ENCODE data around the gene CABP1. TPM values are rescaled to one million over a fixed set of nuclear protein-coding genes. Genes with fewer than 3 reads are reported as not detected.
"Not testable (repeated sequence)": the region's sequence is repeated elsewhere in the genome, so short reads cannot be mapped to it uniquely, and the experiment has no call there.

The CABP1 gene
- total RNA-seq, 1 experiment from 2014 or later, result not detected

GRCh38 chr12:120617767-120618166 lies 22.7 kb upstream of the CABP1 start:
- not testable (repeated sequence) for H3K36me3 ChIP-seq; H3K27me3 ChIP-seq (replicated peaks); H3K9me3 ChIP-seq (replicated peaks); H3K4me3 ChIP-seq; H3K27ac ChIP-seq; H3K4me1 ChIP-seq (replicated peaks); DNase-seq (ENCODE audit: low read depth in 1 of 2, low spot score in 2 of 2)

- Histone ChIP-seq H3K27me3 (replicated peaks) (0 out of 2 replicates have a peak, but pooled peaks cover 3% of the 10 kb centered on the region), H3K4me3 (no peak overlapping the region), H3K36me3 (no peaks in the 10 kb centered on the region), H3K9me3 (replicated peaks) (no peaks in the 10 kb centered on the region), H3K27ac (no peak overlapping the region), H3K4me1 (replicated peaks) (no peaks in the 10 kb centered on the region)
- DNase-seq (ENCODE audit: low read depth in 1 of 2, low spot score in 2 of 2), result no peak
These were observed 21.3 kb upstream of the CABP1 start for GRCh38 chr12:120618954-120619615.

- no peaks in the 10 kb centered on the region for H3K36me3 ChIP-seq
- no peaks in the 10 kb centered on the region for H3K4me1 ChIP-seq (replicated peaks)
- H3K4me3 ChIP-seq, result no peak overlapping the region
- H3K9me3 ChIP-seq (replicated peaks), result no peaks in the 10 kb centered on the region
- H3K27me3 ChIP-seq (replicated peaks), result 0 out of 2 replicates have a peak, but pooled peaks cover 3% of the 10 kb centered on the region
- no peak overlapping the region for H3K27ac ChIP-seq
- DNase-seq (ENCODE audit: low read depth in 1 of 2, low spot score in 2 of 2), result no peak
These were observed 19.8 kb upstream of the CABP1 start for GRCh38 chr12:120620624-120621023.

- no peak for DNase-seq (ENCODE audit: low read depth in 1 of 2, low spot score in 2 of 2)
- Histone ChIP-seq H3K4me3 (no peak overlapping the region), H3K27me3 (replicated peaks) (no peaks in the 10 kb centered on the region; the same call in 1 of the 2 replicates), H3K36me3 (no peaks in the 10 kb centered on the region), H3K9me3 (replicated peaks) (no peaks in the 10 kb centered on the region), H3K27ac (no peak overlapping the region), H3K4me1 (replicated peaks) (no peaks in the 10 kb centered on the region)
These were observed 14.6 kb upstream of the CABP1 start for GRCh38 chr12:120625557-120626419.

- Histone ChIP-seq H3K4me3 (no peak overlapping the region), H3K27ac (no peak overlapping the region), H3K36me3 (no peaks in the 10 kb centered on the region), H3K4me1 (replicated peaks) (no peaks in the 10 kb centered on the region), H3K27me3 (replicated peaks) (no peaks in the 10 kb centered on the region; the same call in none of the 2 replicates), H3K9me3 (replicated peaks) (no peaks in the 10 kb centered on the region)
- no peak for DNase-seq (ENCODE audit: low read depth in 1 of 2, low spot score in 2 of 2)
These were observed 11.5 kb upstream of the CABP1 start for GRCh38 chr12:120628919-120629318.

DNA sequence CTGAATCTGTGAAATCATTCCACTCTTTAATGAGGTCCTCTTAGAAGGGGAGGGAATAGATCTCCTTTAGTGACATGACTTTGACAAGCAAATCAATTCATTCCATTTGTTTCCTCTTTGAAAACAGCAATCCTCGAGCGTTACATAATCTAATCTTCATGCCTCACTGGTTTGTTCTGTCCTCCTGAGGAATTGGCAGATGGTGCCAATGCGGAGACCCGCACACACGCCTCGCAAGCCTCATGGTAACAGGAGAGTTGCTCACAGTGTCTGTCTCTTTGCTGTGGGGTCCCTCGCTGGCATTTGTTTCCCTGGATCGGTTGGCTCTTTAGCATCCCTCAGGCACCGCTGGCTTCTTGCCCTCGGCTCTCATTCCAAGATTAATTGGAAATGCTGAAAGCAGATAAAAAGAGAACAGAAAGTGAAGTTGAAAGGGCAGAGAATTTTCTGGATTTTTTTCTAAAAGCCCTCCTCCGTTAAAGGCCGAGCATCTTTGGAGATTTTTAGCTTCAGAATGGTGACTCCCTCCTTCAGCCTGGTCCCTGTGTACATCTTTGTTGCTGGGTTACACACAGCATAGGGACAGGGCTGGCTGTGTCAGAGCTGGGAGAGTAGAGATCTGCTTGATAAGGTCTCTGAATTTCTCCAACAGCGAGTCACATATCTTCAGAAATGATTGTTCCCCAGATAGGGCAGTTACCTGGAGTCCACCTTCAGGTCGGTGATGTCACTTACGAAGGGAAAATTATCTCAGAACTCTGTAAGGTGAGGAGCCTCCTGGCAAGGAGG lies 10.1 kb upstream of the CABP1 start:
- Histone ChIP-seq H3K9me3 (replicated peaks) (no peaks in the 10 kb centered on the region), H3K4me3 (no peak overlapping the region), H3K4me1 (replicated peaks) (no peaks in the 10 kb centered on the region), H3K27ac (no peak overlapping the region), H3K36me3 (no peaks in the 10 kb centered on the region), H3K27me3 (replicated peaks) (no peaks in the 10 kb centered on the region; the same call in none of the 2 replicates)
- no peak for DNase-seq (ENCODE audit: low read depth in 1 of 2, low spot score in 2 of 2)

DNA sequence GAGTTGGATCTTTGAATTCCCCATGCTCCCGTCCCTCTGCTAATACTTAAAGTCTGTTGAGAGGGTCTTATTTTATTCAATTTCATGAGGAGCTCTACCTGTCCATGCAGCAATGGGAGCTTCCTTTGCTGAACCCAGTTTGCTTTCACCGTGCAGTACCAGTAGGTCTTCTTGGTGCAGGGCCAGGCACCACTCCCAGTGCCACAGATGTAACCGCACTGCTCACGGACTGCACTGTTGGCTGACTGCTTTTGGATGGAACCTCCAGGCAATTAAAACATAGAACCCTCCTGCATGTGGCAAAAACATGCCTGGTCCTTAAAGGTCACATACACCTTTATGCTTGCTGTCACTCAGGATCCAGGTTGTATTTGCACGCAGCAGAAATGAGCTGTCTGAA lies 9.3 kb upstream of the CABP1 start:
- no peak overlapping the region for H3K4me3 ChIP-seq
- no peak overlapping the region for H3K27ac ChIP-seq
- no peaks in the 10 kb centered on the region for H3K4me1 ChIP-seq (replicated peaks)
- H3K27me3 ChIP-seq (replicated peaks), result no peaks in the 10 kb centered on the region; the same call in none of the 2 replicates
- H3K36me3 ChIP-seq, result no peaks in the 10 kb centered on the region
- no peaks in the 10 kb centered on the region for H3K9me3 ChIP-seq (replicated peaks)
- no peak for DNase-seq (ENCODE audit: low read depth in 1 of 2, low spot score in 2 of 2)

DNA sequence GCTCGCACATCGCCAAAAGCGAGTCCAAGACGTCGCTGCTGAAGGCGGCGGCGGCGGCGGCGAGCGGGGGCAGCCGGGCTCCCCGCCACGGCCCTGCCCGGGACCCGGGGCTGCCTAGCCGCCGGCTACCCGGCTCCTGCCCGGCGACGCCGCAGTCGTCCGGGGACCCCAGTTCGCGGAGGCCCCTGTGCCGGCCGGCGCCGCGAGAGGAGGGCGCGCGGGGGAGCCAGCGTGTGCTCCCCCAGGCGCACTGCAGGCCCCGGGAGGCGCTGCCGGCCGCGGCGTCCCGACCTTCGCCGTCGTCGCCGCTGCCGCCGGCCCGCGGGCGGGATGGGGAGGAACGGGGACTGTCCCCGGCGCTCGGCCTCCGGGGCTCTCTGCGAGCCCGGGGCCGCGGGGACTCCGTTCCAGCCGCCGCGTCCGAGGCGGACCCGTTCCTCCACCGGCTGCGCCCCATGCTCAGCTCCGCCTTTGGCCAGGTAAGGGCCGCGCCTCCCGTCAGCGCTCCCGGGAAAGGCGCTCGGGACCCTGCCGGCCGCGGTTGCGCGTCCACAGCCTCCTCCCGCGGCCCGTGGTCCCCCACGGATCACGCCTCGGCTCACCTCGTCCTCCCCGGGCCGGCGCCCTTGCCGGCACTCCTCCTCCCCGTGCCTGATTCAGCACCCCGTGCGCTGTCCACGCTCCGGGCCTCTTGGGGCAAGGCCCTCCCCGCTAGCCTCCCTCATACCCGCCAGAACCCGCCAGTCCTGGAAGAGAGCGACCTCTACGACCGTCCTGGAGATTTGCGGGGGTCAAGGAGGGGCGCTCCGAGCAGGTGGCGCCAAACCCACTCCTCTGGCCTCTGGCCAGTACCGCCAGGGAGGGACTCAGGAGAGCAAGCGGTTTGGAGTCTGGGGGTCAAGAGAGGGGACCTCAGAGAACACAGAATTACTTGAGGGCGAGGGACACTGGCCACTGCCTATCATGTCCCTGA lies 721 bp downstream of the CABP1 start:
- no peaks in the 10 kb centered on the region for H3K36me3 ChIP-seq
- peak; percentile 36 to 52 for DNase-seq (ENCODE audit: low read depth in 1 of 2, low spot score in 2 of 2)
- H3K4me3 ChIP-seq, result peak overlapping the region; percentile 28
- no peaks in the 10 kb centered on the region for H3K9me3 ChIP-seq (replicated peaks)
- no peak overlapping the region for H3K27ac ChIP-seq
- peaks cover 16% of the 10 kb centered on the region for H3K4me1 ChIP-seq (replicated peaks)
- peaks cover 46% of the 10 kb centered on the region for H3K27me3 ChIP-seq (replicated peaks)

GRCh38 chr12:120642121-120642520 lies 1.7 kb downstream of the CABP1 start:
- Histone ChIP-seq H3K4me1 (replicated peaks) (peaks cover 16% of the 10 kb centered on the region), H3K4me3 (no peak overlapping the region), H3K36me3 (no peaks in the 10 kb centered on the region), H3K9me3 (replicated peaks) (no peaks in the 10 kb centered on the region), H3K27ac (no peak overlapping the region), H3K27me3 (replicated peaks) (peaks cover 46% of the 10 kb centered on the region)
- DNase-seq (ENCODE audit: low read depth in 1 of 2, low spot score in 2 of 2), result no peak

DNA sequence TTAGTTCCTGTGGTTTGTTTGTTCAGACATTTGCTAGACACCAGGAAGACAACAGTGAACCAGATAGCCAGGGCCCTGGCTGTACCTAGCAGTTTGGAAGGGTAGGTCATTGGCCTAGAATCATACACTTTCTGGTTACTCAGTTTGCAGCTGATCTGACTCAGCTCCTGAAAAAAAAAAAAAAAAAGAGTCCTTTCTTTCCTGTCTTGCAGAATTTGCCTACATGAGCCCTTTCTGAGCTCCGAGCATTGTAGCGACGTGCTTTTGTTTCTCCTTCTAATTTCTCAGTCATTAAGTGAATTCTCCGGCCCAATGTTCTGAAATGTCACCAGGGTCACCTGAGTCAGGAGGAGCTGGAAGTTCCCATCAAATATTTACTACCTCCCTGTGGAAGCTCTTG lies 2.4 kb downstream of the CABP1 start:
- Histone ChIP-seq H3K4me1 (replicated peaks) (peaks cover 16% of the 10 kb centered on the region), H3K27ac (no peak overlapping the region), H3K27me3 (replicated peaks) (peaks cover 46% of the 10 kb centered on the region), H3K36me3 (no peaks in the 10 kb centered on the region), H3K9me3 (replicated peaks) (no peaks in the 10 kb centered on the region), H3K4me3 (no peak overlapping the region)
- no peak for DNase-seq (ENCODE audit: low read depth in 1 of 2, low spot score in 2 of 2)

DNA sequence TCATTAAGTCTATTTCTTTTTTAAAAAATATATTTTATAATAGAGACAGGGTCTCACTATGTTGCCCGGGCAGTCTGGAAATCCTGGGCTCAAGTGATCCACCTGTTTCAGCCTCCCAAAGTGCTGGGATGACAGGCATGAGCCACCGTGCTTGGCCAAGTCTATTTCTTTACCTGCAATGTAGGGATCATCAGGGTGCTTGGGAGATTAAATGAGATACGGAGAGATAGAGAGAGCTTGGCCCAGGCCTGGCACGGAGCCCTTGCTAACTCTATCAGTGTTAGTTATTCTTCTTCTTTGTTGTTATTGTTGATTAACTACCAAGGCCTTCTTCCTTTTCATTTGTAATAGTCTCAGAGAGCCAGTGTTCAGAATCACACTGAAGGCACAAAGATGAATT lies 3.1 kb downstream of the CABP1 start:
- H3K27me3 ChIP-seq (replicated peaks), result peaks cover 43% of the 10 kb centered on the region
- peaks cover 16% of the 10 kb centered on the region for H3K4me1 ChIP-seq (replicated peaks)
- no peaks in the 10 kb centered on the region for H3K36me3 ChIP-seq
- H3K9me3 ChIP-seq (replicated peaks), result no peaks in the 10 kb centered on the region
- H3K27ac ChIP-seq, result no peak overlapping the region
- DNase-seq (ENCODE audit: low read depth in 1 of 2, low spot score in 2 of 2), result no peak
- H3K4me3 ChIP-seq, result no peak overlapping the region

DNA sequence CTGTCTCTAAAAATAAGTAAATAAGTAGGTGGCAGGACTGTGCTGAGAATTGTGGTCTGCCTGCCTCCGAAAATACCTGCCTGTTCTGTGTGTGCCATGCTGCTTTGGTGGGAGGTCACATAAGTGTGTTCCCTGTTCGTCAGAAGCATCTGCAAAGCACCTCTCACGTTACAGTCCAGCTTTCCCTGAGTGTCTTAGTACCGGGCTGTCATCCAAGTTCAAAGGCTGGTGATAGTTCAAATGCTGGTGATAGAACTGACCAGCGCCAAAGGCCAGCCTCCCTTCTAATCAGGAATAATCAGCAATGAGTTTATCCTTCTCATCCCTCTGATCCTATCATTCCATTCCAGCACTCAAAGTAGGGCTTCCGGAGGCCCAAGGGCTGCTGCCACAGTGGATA lies 5.6 kb downstream of the CABP1 start:
- Histone ChIP-seq H3K9me3 (replicated peaks) (no peaks in the 10 kb centered on the region), H3K27ac (no peak overlapping the region), H3K4me1 (replicated peaks) (peaks cover 21% of the 10 kb centered on the region), H3K27me3 (replicated peaks) (peaks cover 32% of the 10 kb centered on the region), H3K36me3 (no peaks in the 10 kb centered on the region), H3K4me3 (no peak overlapping the region)
- no peak for DNase-seq (ENCODE audit: low read depth in 1 of 2, low spot score in 2 of 2)

GRCh38 chr12:120647375-120647755 lies 6.9 kb downstream of the CABP1 start:
- H3K27me3 ChIP-seq (replicated peaks), result peaks cover 19% of the 10 kb centered on the region

More at GRCh38 chr12:120647375-120647755, 6.9 kb downstream of the CABP1 start:
- DNase-seq (ENCODE audit: low read depth in 1 of 2, low spot score in 2 of 2), result no peak
- H3K9me3 ChIP-seq (replicated peaks), result no peaks in the 10 kb centered on the region
- peaks cover 15% of the 10 kb centered on the region for H3K4me1 ChIP-seq (replicated peaks)
- H3K4me3 ChIP-seq, result no peak overlapping the region
- no peaks in the 10 kb centered on the region for H3K36me3 ChIP-seq
- H3K27ac ChIP-seq, result no peak overlapping the region

Data from SJSA1 (cell line).